HG03060 (cell line): Measurements from ENCODE around the gene KCMF1.

ENCODE experiments used
- ATAC-seq: cut with Tn5 transposase; IDR thresholded peaks from one replicate; pipeline ENCODE4 v1.9.1; 2021; ENCODE audit warnings: low read depth, moderate number of reproducible peaks; ENCODE audit not compliant: unreplicated experiment

Gene KCMF1

DNA sequence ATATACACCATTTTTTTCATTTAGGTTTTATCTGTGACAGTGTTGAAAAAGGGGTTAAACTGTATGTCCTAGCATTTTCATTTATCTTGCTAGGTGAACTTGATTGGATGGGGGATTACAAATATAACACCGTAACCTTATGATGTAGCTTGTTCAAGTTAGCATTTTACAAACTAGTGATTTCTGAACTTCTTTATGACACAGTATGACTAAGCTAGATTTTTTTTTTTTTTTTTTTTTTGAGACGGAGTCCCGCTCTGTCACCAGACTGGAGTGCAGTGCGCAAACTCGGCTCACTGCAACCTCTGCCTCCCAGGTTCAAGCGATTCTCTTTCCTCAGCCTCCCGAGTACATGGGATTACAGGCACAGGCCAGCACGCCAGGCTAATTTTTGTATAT is 47.1 kb downstream of the KCMF1 start:
- no peak for ATAC-seq

DNA sequence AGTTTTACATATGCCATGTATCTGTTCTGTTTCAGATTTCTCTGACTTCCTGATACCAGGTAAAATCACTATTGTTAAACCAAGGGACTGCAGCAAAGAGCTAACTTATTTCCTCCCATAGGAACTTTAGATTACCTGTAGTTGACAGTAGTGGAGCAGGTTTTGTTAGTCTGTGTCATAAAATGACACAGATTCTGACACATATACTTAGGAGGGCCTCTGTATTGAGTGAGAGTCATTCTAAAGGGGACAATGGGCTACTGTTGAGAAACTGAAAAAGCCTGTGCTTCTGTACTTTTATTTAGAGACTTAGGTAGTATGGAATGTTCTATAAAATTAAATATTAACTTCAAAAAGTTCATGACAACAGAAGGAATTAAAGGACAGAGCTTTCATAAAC is 48.2 kb downstream of the KCMF1 start:
- ATAC-seq: no peak

DNA sequence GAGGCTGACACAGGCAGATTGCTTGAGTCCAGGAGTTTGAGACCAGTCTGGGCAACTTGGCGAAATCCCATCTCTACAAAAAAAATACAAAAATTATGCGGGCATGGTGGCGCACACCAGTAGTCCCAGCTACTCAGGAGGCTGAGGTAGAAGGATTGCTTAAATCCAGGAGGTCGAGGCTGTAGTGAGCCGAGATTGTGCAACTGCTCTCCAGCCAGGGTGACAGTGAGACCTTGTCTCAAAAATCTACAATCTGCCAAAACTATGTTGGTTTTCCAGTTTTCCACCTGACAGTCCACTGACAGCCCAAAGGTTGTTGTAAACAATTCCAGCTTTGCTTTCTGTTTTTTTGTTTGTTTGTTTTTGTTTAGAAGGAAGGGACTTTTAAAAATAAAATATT is 51.3 kb downstream of the KCMF1 start:
- no peak for ATAC-seq

- no peak for ATAC-seq
Observed at GRCh38 chr2:85024372-85025047, 53.5 kb downstream of the KCMF1 start.

- ATAC-seq: no peak
Observed at GRCh38 chr2:85032621-85033020, 61.7 kb downstream of the KCMF1 start.

DNA sequence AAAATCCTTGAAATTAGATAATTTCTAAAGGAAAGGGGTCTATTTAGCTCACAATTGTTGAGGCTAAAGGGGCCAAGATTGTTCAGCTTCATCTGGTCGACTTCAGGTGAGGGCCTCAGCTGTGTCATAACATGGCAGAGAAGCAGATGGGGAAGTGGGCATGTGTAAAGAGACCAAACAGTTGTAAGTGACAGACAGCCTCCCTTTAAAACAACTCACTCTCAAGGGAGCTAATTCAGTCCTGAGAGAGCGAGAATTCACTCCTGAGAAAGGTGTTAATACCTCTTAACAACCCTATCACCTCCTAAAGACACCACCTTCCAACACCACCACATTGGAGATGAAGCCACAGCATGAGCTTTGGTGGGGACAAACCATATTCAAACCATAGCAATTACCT is 62.4 kb downstream of the KCMF1 start:
- ATAC-seq: no peak

DNA sequence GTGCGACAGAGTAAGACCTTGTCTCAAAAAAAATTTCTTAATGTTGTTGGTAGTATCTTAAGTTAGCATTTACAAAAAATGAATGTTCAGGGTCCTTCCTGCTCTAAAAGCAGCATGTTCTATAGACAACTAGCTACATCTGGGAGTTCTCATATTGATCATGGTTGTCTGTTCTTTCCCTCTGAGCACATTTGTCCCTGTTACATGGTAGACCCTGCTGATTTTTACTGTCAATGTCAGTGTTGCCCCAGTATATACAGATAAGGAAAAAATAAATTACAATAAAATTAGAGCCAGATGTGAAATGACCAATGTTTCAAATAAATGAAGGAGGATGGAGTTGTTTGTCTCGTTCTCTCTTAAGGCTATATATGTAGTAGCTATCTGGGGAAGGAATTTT is 63.2 kb downstream of the KCMF1 start:
- ATAC-seq: no peak

DNA sequence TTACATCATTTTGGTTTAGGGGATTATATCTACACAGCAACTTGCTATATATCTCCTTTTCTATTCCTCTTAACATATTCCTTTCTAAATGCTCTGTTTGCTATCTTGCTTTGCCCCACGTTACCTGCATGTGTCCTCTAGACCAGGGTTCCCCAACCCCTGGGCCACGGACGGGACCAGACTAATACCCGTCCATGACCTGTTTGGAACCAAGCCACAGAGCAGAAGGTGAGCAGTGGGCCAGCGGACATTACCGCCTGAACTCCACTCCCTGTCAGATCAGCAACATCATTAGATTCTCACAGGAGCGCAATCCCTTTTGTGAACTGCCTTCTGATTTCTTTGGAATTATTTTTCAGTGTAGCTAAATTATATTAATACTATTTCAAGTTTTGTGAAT is 66.7 kb downstream of the KCMF1 start:
- no peak for ATAC-seq

GRCh38 chr2:85042330-85042729 is 71.4 kb downstream of the KCMF1 start:
- no peak for ATAC-seq

- ATAC-seq: no peak
Observed at GRCh38 chr2:85048534-85048933, 77.6 kb downstream of the KCMF1 start.

GRCh38 chr2:85049236-85049635 is 78.3 kb downstream of the KCMF1 start:
- no peak for ATAC-seq

DNA sequence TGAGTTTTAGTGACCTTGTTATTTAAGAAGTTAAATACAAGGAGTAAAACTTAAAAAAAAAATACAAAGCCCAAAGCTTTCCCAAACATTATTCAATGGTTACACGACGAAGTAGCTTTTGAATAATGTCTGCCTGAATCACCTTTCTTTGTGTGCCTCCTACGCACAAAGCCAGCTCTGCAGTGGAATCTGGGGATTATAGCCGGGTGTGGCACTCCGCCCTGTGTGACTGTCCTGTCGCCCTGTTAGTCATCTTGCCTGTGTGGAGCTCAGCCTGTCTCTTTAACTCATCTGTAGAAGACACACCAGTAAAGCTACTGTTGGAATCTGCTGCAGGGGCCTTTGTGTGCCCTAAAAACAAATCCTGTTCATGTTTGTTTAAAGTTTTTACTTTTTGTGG is 82.8 kb downstream of the KCMF1 start:
- no peak for ATAC-seq

DNA sequence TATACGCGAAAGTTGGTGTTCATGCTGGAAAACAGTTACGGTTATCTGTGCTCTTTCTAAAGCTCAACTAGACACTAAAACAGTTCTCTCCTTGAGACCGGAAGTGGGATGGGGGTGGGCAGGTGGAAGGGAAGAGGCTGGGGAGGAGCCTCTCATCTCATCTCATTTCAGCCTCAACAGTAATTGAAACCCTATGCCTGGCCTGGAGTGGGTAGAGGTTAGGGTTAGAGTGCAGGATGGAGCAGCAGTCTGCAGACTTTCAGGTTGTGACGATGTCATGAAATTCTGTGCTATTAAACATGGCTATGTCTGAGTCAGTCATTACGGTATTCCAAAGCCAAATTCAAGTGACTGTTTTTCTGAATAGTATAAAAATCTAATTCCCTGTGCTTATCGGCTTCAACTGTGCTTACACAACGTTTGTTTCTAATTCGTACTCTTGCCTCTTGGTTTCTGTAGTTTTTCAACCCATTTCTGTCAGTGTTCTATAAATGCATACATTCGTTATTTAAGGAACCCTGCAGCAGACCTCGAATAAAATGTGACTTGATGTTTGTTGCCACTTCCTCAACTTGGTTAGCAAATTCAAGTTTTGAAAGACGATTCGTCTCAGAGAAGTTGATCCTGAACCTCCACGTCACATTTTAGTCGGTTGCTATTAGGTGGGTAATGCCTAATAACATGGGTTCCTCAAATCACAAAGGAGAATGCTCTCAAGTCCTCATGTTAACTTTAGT is 86.4 kb downstream of the KCMF1 start:
- ATAC-seq: no peak

- ATAC-seq: no peak
Observed at GRCh38 chr2:85061896-85062295, 90.9 kb downstream of the KCMF1 start.

DNA sequence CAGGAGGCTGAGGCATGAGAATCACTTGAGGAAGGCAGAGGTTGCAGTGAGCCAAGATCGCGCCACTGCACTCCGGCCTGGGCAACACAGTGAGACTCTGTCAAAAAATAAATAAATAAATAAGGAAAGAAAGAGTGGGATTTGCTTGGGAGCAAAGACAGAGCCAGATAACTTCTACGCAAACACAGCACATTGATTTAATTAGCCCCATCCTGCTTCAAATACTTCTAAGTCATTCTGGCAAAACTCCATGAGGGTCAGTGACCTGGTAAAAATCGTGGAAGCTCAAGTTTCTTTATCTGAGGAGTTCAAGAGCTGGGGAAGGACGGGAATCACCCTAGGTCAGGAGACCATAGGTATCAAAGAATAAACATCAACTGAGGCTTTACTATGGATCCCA is 91.6 kb downstream of the KCMF1 start:
- ATAC-seq: no peak

- ATAC-seq: no peak
Observed at GRCh38 chr2:85063981-85064599, 93.1 kb downstream of the KCMF1 start.

DNA sequence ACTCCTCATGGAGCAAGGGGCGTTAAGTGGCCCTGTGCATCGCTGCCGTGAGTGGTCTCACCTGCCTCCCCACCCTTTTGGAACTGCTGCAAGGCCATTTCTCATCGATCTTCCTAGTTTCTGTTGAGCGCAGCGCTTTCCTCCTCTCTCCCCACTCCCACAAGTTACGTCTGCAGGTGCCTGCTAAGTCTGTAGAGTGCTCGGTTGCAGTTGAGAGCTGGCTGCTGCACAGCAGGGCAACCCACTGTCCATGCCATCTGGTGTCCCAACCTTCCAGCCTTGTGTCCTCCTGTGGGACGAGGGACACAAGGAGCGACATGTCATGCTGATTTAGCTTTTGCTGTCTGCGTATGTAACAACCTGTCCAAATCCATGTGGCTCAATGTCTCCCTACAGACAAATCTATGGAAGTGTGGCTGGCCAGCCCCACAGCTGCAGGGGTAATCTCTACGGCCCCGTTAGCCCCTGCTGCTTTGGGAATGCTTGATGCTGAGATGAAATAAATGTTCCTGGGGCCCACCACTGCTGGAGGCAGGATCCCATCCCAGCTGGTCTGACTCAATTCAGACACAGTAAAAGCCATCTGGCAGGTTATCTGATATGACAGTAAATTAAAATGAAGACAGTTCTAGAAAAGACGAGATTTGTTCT is 94.1 kb downstream of the KCMF1 start:
- no peak for ATAC-seq

GRCh38 chr2:85066006-85066740 is 95.2 kb downstream of the KCMF1 start:
- ATAC-seq: no peak

DNA sequence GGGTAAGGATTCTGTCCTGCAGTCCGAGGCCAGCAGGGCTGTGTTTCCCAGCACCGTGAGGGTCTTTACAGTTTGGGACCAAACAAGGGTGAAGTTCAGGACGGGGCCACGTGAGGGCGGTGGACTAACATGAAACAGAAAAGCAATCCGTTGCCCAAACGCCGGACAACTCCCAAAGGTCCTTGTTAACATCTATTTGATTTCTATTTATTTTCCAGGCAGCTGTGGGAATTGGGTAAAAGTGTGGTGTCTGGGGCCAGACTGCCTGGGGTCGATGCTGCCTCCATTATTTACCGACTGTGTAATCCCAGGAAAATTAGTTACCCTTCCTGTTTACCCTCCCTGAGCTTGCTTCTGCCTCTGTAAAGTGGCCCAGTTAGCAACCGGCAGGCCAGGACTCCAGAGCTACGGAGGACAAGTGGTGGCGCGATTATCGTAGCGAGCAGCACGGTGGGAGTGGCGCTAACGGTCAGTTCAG is 96.0 kb downstream of the KCMF1 start:
- no peak for ATAC-seq

GRCh38 chr2:85071096-85071495 is 100.1 kb downstream of the KCMF1 start:
- ATAC-seq: no peak

- no peak for ATAC-seq
Observed at GRCh38 chr2:85073033-85073432, 102.1 kb downstream of the KCMF1 start.
